HG03521 (cell line): ENCODE measurements around the gene PLOD3.

Experiments
- ATAC-seq: cut with Tn5 transposase; IDR thresholded peaks from one replicate; pipeline ENCODE4 v1.9.1; 2021; ENCODE audit warnings: mild to moderate bottlenecking, moderate library complexity; ENCODE audit not compliant: unreplicated experiment

PLOD3 gene

DNA sequence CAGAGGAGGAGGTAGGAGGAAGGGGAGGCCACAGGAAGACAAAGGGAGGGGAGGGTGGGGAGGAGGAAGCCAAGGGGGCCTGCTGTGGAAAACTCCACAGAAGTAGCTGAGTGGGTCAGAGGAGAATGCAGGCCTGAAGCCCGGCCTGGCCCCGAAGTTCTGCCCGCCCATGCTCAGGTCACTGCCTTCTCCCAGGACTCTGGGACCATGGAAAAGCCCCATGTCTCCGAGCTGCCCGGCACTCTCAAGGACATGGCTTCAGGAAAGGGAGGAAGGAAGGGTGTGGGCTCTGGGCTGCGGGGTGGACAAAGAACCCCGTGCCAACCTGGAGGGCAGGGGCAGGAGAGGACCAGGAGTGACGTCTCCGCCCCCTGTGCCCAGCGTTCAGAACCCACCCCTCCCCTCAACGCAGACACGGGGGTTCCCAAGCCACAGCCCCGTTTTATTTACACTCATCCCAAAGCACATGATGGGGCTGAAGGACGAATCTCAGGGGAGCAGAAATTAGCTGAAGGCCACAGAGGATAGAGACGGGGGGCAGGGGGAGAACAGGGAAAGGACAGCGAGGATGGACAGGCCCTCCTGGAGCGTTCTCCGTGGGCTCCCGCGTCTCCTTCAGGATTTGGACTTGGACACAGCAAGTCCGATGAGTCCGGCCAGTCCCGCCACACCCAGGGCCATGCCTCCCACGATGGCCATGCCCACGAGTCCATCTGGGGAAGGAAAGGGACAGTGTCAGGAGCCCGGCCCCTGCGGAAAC, 22.0 kb upstream of the PLOD3 start:
- no peak for ATAC-seq

DNA sequence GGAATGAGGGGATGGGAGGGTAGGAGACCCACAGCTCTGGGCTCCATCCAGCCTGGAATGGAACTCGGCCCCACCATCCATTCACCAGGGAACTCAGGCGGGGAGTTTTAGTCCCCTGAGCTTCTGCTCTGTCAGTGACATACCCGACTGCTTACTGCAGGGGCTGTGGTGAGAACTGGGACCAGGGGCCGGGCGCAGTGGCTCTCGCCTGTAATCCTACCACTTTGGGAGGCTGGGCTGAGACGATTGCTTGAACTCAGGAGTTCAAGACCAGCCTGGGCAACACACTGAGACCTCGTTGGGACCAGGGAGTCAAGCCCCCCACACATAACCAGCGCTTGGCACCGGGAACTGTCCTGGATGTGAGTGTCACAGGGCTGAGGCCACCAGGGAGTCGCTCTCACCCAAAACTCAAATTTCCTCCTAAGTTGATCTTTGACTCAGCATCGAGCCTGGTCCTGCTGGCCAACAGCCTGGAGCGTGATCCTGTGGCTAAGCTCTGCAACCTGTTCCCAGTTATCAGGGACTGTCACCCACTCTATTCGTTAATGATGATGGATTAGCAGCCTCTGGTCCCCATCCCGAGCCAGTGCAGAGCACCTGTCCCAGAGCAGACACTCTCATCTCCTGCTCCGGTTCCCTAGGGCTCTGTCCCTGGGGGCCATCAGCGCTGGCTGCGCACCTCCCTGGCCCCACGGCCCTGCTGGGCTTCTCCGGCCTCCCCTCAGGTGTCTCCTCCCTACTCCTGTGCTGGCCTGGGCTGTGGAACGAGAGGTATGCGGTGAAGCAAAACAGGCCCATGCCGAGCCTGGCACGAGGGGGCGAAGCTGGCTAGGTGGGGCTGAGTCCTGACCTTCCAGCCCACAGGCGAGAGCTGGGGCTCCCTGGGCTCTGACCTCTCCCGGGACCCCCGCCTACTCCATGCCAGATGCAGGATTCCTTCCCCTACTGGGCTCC, 21.1 kb upstream of the PLOD3 start:
- no peak for ATAC-seq

DNA sequence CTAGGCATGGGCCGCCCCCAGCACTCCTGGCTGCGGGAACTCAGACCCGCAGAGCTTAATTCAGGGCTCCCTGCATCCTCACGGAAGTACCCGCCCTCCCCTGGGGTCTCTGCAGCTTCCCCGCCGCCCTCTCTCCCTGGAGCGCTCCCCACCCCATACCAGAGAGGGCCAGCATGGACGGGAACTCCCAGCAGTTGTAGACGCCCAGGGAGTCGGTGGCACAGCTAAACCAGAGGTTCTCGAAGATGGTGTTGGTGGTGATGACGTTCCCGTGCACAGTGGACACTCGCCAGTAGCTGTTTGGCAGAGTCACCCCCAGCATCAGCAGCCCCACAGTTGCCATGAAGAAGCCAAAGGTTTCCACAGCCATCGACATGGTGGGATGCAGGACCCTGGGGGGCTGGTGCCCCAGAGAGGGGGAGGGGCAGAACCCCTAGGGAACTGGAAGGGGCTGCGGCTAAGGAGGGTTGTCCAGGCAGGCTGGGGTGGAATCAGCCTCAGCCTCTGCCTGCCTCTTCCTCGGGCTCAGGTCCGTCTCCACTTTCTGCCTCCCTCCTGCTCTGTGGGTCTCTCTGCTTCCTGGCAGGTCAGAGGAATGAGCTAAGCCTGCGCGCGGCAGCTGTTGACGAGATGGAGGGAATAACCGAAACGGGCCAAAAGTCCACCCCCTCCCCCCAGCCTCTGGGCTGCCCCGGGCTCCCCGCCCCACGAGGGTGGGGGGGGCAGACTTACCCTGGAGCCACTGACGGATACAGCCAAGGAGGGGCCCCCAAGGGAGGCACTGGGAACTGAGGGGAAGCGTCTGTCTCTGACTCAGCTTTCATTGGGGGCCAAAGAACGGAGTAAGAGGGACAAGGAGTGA, 20.1 kb upstream of the PLOD3 start, which contains the start of gene CLDN15:
Gene CLDN15, minus strand, starts transcription at position 597 of the 862 bp plus-strand sequence. Its CDS starts 221 bp downstream, at position 376.
- ATAC-seq = no peak

DNA sequence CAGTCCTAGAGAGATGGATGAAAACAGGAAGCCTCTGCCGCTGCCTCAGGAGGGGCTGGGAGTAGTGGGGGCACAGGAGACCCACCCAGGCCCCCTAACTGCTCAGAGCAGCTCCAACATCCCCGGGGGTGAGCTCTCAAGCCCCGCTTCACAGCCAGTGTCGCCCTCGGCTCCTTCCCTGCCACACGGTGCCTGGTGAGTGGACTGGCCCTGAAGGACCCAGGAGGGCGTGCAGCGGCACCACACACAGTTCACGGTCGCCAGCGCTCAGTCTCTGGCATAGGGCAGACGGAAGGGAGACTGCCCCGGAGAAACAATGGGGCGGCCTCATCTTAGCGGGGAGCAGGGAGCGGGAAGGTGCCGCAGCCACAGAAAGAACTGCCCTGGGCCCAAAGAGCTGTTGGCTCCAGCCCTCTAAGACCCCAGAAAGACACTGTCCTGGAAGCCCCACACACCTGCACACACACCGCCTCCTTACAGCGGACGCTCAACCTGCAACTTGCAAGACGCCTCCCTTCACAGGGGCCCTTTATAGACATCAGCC, 19.0 kb upstream of the PLOD3 start:
- ATAC-seq = no peak

DNA sequence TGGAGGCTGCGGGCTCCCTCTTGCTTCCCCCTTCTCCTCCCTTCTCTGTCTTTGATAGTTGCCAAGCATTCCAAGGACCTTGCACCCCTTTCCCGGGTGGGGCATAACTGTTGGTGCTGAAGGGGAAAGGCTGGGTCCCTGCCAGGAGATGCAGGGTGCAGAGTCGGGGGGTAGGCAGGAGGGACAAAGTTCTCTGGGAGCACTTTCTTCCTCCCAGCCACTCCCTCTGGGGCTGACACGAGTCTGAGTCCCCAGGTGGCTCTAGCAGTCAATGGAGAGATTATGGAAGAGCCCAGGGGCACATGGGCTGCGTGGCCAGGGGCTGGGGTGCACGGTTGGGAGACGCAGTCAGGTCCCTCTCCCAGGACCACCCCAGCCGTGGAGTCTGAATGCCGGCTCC, 18.1 kb upstream of the PLOD3 start:
- no peak for ATAC-seq

DNA sequence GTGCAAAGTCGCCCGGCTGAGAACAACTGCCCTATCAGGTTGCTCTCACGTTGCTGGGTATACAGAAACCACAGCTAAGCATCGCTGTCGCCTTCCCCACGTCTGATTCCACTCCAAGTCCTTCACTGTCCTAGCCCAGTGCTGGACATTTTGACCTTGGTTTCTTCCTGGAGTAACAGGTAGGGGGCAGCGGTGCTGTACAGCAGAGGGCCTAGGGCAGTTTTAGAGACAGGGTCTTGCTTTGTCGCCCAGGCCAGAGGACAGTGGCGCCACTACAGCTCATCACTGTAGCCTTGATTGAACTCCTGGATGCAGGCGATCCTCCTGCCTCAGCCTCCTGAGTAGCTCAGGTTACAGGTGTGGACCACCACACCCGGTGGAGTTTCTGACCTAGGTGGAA, 17.7 kb upstream of the PLOD3 start:
- no peak for ATAC-seq

DNA sequence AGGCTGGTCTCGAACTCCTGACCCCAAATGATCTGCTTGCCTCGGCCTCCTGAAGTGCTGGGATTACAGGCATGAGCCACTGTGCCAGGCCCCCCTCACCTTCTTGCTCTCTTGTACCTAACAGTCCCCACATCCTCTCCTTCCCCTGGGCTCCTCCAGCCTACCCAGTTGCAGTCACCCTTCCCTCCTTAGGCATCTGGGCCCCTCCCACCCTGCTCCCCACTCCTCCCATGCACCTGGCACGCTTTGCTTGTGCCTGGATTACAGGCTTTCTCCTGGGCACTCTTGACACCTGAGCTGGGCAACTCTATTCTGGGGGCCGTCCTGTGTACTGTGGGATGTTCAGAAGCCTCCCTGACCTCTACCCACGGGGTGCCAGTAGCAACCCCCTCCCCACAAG, 17.3 kb upstream of the PLOD3 start:
- ATAC-seq = no peak

DNA sequence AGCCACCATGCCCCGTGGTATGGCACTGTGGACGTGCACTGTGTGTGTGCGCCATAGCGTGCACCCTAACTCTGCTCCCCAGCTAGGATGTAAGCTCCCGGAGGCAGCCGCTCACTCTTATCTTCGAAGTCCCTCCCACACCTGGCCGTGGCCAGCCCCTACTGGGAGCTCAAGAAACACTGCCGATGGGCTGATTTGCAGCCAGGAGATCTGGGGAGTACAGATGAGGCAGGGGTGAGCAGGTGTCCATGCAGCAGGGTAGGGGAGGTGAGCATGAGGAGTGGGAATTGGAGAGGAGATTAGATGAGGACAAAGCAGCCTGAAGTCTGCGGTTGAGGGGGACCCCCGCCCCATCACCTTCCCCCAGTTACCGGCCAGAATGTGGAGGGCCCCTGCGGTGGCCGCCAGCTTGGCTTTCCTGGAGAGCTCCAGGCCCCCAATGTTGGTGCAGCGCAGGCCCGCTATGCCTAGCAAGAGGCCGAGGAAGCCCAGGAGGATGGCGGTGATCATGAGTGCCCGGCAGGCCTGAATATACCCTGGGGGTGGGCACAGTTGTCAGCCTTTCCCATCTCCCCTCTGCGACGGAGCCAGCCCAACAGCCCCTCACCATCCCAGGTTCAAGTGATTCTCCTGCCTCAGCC, 16.6 kb upstream of the PLOD3 start:
- no peak for ATAC-seq

DNA sequence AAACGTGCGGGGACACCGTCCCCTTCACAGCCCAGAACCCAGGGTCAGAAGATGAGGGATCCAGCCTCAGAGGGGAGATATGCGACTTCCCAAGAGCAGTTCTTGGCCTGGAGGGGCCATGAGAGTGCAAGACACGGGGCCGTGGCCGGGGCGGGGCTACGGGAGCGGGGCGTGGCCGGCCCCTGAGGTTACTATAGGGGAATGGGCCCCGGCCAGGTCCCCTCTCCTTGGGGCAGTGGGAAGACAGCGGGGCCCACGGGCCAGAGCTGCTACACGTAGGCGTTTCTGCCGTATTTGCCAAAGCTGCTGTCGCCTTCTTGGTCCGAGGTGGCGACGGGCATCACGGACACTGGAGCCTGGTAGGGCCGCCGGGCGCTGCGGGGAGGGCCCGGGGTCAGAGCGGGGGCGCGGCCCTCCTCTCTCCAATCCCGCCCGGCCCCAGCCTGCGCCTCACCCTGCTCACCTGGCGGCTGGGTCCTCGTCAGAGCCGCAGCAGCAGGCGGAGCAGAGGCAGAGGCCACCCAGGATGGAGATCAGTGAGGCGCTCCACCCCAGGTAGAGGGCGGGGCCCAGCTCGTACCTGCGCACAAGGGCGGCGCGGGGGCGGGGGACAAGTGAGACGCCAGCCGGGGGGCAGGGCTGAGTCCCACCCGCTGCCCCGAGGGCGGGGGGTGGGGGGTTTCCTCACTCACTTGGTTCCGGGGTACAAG, 14.9 kb upstream of the PLOD3 start:
- no peak for ATAC-seq

DNA sequence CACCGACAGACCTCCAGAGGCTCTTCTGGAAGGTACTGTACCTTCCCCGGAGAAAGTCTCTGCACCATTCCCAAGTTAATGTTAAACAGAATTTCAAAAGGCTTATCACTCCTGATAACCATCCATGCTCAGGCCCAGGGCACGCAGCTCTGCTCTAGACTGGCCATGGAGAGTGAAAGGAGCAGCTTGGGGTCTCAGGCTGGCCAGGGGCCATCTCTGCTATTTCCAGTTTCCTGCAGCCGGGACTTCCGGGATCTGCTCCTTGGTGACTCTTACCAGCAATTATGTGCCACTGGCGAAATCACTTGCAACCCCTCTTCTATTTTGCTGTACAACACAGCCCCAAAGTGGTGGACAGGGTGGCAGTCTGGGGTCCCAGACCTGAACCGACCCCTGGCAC, 14.3 kb upstream of the PLOD3 start:
- ATAC-seq = no peak

DNA sequence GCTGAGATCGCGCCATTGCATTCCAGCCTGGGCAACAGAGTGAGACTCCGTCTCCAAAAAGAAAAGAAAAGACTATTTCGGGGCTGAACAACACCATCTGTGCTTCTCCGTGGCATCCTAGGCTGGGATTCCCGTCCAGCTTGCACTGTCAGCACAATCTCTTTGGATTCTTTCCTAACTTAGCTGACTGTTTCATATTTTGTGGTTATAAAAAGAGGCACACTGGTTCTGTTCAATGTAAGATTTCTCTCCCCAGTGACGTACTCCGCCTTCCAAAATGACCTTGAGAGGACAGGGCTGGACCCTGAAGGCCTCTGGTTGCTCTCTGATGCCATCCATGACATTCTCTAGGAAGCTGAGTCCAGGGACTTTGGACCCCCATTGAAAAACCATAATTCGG, 9.3 kb upstream of the PLOD3 start:
- ATAC-seq = no peak

DNA sequence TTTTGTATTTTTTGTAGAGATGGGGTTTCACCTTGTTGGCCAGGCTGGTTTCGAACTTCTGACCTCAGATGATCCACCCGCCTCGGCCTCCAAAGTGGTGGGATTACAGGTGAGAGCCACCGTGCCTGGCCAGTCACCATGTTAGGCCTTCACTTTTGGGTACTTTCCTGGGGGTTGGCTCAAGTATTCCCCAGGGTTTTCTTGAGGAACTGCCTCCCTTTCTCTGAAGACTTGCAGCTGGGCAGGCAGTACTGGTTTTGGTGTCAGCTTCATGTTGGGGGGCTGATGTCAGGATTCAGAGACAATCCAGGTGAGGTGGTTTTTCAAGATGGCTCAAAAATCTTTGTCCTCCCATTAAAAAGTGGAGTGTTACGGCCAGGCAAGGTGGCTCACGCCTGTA, 8.3 kb upstream of the PLOD3 start:
- no peak for ATAC-seq

DNA sequence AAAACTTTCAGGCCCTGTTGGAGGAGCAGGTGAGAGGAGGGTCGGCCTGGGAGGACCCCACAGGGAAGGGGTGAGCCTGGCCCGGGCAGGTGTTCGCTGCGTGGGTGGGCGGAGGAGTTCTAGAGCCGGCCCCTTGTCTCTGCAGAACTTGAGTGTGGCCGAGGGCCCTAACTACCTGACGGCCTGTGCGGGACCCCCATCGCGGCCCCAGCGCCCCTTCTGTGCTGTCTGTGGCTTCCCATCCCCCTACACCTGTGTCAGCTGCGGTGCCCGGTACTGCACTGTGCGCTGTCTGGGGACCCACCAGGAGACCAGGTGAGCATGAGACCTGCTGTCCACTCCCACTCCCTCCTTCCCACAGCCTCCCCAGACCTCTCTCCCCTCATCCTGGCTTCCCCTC, 6.1 kb upstream of the PLOD3 start:
- ATAC-seq = no peak

DNA sequence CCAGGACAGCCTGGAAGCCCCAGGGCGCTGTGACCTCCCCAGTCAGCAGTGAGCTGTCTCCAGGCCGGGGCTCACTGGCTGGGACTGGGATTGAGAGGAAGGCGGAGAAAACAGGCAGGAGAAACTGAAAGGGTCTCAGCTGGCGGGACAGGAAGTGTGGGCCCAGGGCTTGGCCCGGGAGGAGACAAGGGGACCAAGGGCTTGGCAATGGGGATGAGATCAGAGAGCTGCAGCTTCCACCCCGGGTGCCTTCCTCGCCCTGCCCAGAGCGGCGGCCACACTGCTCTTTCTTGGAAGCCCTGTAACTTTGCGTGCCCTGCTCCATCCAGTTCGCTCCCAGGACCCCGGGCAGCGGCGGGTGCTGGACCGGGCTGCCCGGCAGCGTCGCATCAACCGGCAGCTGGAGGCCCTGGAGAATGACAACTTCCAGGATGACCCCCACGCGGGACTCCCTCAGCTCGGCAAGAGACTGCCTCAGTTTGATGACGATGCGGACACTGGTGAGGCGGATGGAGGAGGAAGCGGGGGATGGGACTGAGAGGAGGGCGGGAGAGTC, 5.0 kb upstream of the PLOD3 start:
- no peak for ATAC-seq

DNA sequence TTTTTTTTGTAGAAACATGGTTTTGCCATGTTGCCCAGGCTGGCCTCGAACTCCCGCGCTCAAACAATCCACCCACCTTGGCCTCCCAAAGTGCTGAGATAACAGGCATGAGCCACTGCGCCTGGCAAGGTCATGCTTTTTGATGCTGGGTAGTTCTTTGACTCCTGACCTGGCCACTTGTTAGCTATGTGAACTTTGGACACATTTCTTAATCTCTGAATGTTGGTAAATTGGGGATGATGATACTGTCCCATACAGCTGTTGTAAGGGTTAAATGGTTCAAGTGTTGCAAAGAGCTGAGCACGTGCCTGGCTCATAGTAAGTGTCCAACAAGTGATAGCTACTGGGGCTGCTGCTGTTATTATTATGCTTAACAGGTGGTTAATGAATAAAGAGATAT, 2.9 kb upstream of the PLOD3 start:
- ATAC-seq = no peak

DNA sequence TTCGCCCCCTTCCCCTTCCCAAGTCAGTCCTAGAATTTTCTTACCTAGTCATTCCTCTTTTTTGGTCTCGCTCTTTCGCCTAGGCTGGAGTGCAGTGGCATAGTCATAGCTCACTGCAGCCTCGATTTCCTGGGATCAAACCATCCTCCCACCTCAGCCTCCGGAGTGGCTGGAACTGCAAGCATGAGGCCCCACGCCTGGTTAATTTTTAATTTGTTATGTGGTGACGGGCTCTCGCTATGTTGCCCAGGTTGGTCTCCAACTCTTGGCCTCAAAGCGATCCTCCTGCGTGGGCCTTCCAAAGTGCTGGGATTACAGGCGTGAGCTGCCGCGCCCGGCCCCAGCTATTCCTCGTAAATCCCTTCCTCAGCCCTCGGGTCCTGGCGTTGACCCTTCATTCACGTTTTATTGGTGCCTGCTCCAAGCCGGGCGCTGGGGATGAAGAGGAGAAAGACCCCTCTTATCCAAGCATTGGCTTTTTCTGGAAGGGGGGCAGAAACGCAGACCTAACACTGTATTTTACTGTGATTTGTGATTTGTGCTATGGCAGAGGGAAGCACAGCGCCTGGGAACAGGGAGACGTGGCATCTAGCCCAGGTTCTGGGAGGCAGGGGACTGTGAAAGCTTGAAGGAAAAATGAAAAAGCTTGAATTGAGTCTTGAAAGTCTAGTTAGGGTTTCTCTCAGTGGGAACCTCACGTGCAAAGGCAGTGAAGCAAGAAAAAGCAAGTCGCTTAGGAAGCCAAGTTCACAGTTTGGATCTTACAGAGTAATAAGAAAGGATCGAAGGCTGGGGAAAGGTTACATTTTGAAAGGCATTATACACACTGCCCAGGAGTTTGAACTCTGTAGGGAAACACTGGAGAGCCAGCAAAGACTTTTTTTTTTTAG, 1.1 kb upstream of the PLOD3 start:
- no peak for ATAC-seq

DNA sequence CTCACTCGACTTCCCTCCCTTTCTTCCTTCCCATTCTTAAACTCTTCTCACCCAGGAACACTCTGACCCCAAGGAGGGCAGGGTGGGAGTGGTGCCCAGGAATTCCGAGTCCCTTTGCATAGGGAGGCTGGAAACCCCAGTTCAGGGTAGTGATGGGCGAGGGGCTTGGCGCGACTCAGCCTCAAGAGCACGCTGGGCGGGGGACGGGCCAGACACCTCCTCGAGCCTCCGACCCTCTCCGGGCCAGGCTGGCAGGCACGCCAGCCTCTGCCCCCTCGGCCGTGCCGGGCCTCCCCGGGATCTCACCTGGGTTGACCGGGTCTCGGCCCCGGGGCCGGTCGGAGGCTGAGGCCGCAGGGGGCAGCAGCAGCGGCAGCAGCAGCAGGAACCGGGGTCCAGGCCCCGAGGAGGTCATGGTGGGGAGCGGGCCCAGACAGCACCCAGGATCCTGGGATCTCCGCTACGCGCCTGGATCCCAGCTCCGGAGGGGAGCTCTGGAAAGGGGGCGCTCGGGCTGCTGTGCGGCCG, 457 bp downstream of the PLOD3 start:
- peak; percentile 17 for ATAC-seq
